Activated T-cell treated with anti-CD3 and anti-CD28 coated beads, Interleukin-2, amount 50 U/mL, for 24 hours (primary cell): ENCODE measurements around the gene EPHA10.

Source experiments
- DNase-seq: peaks from one replicate; pipeline ENCODE4 v3.0.0-alpha.2; 2020
- H3K27ac Mint-ChIP-seq: 2 replicates; pipeline ENCODE4 v1.8.0; 2020; ENCODE audit warnings: mild to moderate bottlenecking, mixed read lengths
- H3K27me3 Mint-ChIP-seq: 2 replicates; pipeline ENCODE4 v1.8.0; 2020; ENCODE audit warnings: mixed read lengths
- H3K36me3 Mint-ChIP-seq: 2 replicates; pipeline ENCODE4 v1.8.0; 2020; ENCODE audit warnings: low read depth, mixed read lengths
- H3K4me1 Mint-ChIP-seq: 2 replicates; pipeline ENCODE4 v1.8.0; 2020; ENCODE audit warnings: low read depth, mixed read lengths
- H3K4me3 Mint-ChIP-seq: 2 replicates; pipeline ENCODE4 v1.8.0; 2020; ENCODE audit warnings: mild to moderate bottlenecking, moderate library complexity, mixed read lengths
- H3K9me3 Mint-ChIP-seq: 2 replicates; pipeline ENCODE4 v1.8.0; 2020; ENCODE audit warnings: mixed read lengths

Gene EPHA10

DNA sequence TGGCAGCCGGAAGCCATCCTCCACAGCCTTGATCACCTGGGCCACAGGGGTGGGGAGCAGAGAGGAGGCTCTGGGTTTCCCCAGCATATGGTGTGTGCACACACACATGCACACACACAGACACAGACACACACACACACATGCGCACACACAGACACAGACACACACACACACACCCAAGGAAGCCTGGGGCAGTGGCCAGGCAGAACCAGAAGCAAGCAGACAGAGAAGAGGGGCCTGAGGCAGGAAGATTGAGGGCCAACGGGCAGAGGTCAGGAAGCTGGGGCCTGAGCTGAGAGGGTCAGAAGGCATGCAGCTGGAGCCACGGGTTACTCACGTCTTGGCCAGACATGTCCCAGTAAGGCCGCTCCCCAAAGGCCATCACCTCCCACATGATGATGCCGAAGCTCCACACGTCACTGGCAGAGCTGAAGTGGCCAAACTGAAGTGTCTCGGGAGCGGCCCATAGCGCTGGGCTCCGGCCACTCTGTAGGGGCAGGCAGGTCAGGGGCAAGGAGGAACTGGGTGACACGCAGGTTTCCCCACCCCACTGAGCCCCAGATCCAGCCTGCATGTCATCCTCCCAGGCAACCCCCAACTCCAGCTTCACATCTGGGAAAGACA, 45.2 kb downstream of the EPHA10 start:
- no peak for DNase-seq
- Mint-ChIP-seq H3K36me3 (no peaks in the 10 kb centered on the region), H3K4me1 (no peaks in the 10 kb centered on the region), H3K27me3 (no peaks in the 10 kb centered on the region), H3K4me3 (no peak overlapping the region), H3K9me3 (no peaks in the 10 kb centered on the region), H3K27ac (no peak overlapping the region)

DNA sequence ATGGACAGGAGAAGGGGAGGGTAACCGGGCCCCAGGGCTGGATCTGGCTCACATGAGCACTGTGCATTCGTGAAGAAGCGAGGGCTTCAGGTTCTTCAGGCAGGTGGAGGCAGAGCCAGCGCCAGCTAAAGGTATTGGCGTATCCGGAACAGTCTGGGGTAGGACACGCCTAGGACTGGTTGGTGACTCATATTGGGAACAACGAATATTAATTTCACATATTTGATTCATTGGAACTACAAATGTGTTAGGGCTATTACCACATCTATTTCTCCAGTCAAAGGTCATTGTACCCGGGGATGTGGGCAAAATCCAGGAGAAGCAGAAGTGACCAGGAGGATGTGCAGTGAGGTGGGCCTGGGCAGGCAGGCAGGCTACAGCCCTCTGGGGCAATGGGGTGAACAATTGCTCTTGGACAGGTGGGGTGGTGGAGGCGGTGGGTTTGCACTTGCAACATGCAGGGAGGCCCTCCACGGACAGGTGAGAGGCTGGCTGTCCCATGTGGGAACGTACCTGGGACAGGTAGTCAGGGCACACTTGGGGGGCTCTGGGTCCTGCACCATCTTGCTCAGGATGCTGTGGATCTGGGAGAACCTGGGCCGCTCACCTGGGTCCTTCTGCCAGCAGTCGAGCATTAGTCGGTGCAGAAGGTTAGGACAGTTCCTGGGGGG, 45.9 kb downstream of the EPHA10 start:
- Mint-ChIP-seq H3K36me3 (no peaks in the 10 kb centered on the region), H3K27ac (no peak overlapping the region), H3K9me3 (no peaks in the 10 kb centered on the region)

DNA sequence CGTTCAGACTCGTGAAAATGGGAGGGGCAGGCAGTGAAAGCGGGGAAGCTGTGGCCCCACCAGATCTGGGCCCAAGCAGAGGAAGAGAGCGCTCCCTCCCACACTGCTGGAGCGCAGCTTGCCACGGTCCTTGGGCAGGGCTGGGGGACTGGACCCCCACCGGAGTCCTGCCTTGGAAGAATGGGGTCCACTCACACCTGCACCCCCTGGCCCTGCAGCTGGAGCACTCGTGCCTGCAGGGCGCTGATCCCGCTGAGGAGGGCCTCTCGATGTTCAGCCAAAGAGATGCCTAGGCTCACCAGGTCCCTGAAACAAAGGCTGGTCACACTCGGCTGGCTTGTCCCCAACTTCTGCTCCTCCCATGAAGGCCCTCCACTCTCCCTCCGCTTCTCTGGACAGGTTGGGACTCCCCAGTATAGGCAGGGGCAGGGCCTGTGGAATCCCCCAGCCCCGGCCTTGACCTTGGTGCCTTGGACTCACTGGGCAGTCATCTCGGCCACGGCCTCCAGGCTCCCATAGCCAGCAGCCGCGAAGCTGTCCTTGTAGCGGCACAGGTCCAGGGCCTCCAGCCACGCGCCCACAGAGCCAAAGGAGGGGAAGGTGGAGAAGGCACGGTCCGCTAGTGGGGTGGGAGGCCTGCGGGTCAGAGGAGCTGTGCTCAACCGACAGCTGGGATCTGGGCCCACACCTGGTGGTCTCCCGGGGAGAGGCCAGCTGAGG, 46.6 kb downstream of the EPHA10 start:
- Mint-ChIP-seq H3K9me3 (no peaks in the 10 kb centered on the region), H3K36me3 (no peaks in the 10 kb centered on the region), H3K27ac (no peak overlapping the region), H3K27me3 (no peaks in the 10 kb centered on the region), H3K4me1 (no peaks in the 10 kb centered on the region), H3K4me3 (no peak overlapping the region)
- no peak for DNase-seq

More for the DNA sequence above, 45.9 kb downstream of the EPHA10 start:
- no peak overlapping the region for H3K4me3 Mint-ChIP-seq
- no peak for DNase-seq
- H3K27me3 Mint-ChIP-seq = no peaks in the 10 kb centered on the region
- H3K4me1 Mint-ChIP-seq = no peaks in the 10 kb centered on the region

DNA sequence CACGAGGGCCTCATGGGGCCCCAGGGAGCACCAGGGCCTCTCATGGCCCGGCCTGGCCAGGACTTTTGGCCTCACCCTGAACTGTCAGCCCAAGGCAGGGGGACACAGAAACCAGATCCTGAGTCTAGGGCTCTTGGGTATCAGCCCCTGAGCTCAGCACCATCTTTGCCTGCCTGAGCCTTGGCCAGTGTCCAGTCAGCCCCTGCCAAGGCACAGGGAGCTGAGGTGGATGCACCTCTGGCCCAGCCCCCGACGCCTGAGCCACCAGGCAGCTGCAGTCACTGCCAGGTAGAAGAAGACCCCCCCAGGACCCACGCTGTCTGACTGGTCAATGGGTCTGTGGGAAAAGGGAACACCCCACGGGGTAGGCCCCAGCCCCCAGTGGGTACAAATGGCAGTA, 47.3 kb downstream of the EPHA10 start:
- no peaks in the 10 kb centered on the region for H3K27me3 Mint-ChIP-seq
- H3K4me1 Mint-ChIP-seq = no peaks in the 10 kb centered on the region
- H3K36me3 Mint-ChIP-seq = no peaks in the 10 kb centered on the region

DNA sequence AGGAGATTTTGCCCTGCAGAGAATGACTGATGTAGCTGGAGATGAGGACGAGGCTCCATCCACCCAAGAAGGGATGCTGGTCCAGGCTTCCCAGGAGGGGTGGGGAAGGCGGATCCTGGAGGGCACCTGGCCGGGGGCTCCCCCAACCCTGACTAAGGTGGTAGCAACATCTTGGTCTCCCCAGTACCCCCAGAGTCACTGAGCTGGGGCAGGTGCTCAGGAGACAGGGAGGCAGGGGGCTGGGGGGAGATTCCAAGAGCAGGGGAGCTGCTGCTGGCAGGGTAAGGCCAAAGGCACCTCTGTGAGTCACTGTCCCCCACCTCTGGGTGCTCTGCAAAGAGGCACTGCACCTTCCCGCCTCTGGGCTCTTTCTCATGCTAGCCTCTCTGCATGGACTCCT, 48.6 kb downstream of the EPHA10 start:
- Mint-ChIP-seq H3K4me1 (no peaks in the 10 kb centered on the region), H3K9me3 (no peaks in the 10 kb centered on the region), H3K4me3 (no peak overlapping the region), H3K27ac (no peak overlapping the region), H3K36me3 (peaks cover under 1% of the 10 kb centered on the region), H3K27me3 (no peaks in the 10 kb centered on the region)
- no peak for DNase-seq

More for the DNA sequence above, 47.3 kb downstream of the EPHA10 start:
- Mint-ChIP-seq H3K27ac (no peak overlapping the region), H3K9me3 (no peaks in the 10 kb centered on the region), H3K4me3 (no peak overlapping the region)
- DNase-seq = no peak

DNA sequence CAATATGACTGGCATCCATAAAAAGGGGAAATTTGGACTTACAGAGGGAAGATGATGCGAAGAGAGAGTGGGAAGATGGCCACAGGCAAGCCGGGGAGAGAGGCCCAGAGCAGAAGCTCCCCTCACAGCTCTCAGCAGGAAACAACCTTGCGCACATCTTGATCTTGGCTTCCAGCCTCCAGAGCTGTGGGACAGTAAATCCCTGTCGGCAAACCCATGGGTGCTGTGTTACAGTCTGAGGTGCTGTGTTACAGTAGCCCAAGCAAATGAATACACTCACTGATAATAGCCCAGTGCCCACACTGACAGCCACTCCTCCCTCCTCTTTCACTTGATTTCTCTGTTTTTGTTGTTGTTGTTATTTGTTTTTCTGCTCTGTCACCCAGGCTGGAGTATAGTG, 50.2 kb downstream of the EPHA10 start:
- DNase-seq = no peak
- Mint-ChIP-seq H3K9me3 (no peaks in the 10 kb centered on the region), H3K4me3 (no peak overlapping the region), H3K27me3 (no peaks in the 10 kb centered on the region), H3K36me3 (peaks cover 12% of the 10 kb centered on the region), H3K4me1 (no peaks in the 10 kb centered on the region), H3K27ac (no peak overlapping the region)

DNA sequence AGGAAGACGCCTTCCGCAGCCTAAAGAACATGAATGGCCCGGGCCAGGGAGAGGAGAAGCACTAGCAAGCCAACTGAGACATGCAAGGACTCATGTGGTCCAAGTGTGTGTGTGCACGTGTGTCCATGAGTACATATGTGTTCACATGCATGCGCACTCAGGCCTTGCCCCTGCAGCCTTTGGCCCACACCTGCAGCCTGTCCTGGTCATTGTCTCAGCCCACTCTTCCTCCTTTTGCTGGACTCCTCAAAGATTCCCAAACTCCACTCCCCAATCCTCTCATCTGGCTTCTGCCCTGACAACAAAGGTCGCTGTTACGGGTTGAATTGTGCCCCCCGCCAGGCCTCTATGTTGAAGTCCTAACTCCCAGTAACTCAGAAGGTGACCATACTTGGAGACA, 50.7 kb downstream of the EPHA10 start:
- Mint-ChIP-seq H3K36me3 (peaks cover 16% of the 10 kb centered on the region), H3K9me3 (no peaks in the 10 kb centered on the region), H3K27ac (no peak overlapping the region), H3K4me3 (no peak overlapping the region), H3K27me3 (no peaks in the 10 kb centered on the region), H3K4me1 (no peaks in the 10 kb centered on the region)
- DNase-seq = no peak

DNA sequence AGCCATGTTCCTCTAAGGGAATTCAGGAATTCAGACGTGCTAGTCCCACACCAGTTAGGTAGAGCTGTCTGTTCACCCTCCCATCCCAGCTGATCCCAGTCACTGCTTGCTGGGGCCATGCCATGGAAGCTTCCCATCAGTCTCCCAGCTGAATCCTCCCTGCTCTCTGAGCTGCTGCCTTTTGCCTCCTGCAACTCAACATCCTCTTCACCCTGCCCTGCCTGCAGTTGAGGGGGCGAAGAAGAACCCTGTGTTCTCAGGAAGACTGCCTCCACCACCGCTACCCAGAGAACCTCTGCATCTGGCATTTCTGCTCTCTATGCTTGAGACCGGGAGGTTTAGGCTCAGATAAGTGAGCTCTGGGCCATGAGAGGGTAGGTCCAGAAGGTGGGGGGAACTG, 56.4 kb downstream of the EPHA10 start:
- H3K9me3 Mint-ChIP-seq = no peaks in the 10 kb centered on the region
- H3K4me1 Mint-ChIP-seq = no peaks in the 10 kb centered on the region
- H3K36me3 Mint-ChIP-seq = peaks cover 66% of the 10 kb centered on the region
- H3K27me3 Mint-ChIP-seq = no peaks in the 10 kb centered on the region
- no peak for DNase-seq
- no peak overlapping the region for H3K4me3 Mint-ChIP-seq
- H3K27ac Mint-ChIP-seq = no peak overlapping the region

DNA sequence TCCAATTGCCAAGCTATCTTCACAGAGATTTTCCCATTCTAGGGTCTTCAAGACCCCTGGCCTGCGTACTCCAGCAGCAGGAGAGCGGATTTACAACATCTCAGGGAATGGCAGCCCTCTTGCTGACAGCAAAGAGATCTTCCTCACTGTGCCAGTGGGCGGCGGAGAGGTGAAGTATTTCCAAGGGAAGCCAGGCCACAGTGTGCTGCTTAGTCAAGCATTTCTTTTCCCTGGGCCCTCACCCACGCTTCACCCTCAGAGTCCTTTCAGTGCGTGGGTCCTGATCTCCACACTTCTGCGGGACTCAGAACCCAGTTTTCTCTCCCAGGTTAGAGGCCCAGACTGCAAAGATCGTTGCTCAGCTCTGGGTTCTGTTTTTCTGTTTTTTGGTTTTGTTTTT, 59.5 kb downstream of the EPHA10 start:
- Mint-ChIP-seq H3K27me3 (no peaks in the 10 kb centered on the region), H3K4me1 (no peaks in the 10 kb centered on the region), H3K27ac (no peak overlapping the region), H3K9me3 (no peaks in the 10 kb centered on the region), H3K4me3 (no peak overlapping the region), H3K36me3 (peaks cover 92% of the 10 kb centered on the region)
- no peak for DNase-seq

DNA sequence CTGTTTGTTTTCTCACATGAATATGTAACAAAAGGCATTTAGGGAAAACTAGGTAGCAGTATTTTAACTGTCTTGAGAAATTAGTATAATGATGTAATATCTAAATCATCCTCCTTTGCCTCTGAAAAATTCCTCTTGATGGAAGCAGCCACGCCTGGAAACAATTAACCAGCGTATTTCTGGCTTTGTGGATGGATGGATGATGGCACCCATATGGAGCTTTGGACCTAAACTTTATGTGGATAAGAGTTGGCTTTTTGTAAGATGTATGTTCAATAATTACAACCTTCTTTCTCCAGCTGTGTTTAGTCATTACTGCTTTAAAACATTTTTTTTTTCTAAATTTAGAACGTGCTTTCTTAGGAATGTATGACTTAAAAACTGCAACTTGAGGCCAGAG, 60.0 kb downstream of the EPHA10 start:
- Mint-ChIP-seq H3K4me1 (no peaks in the 10 kb centered on the region), H3K9me3 (no peaks in the 10 kb centered on the region), H3K27me3 (no peaks in the 10 kb centered on the region), H3K27ac (no peak overlapping the region), H3K36me3 (peaks cover 93% of the 10 kb centered on the region), H3K4me3 (no peak overlapping the region)
- DNase-seq = no peak

DNA sequence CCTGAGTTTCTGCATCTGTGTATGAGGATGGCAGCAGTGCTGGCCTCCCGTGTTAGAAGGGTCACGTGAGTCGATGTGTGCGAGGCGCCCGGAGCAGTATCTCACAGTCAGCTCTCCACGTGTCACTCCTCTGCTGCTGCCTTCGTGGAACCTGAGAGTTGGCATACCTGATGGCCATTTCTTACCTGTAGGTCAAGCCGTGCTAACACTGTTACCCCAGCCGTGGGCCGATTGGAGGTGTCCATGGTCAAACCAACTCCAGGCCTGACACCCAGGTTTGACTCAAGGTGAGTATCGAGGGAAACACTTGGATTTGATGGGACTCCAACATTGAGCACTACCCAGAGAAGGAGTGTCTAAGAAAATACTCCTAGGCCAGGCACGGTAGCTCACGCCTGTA, 61.9 kb downstream of the EPHA10 start:
- Mint-ChIP-seq H3K9me3 (no peaks in the 10 kb centered on the region), H3K27ac (no peak overlapping the region), H3K4me3 (no peak overlapping the region), H3K27me3 (no peaks in the 10 kb centered on the region), H3K4me1 (peaks cover 12% of the 10 kb centered on the region), H3K36me3 (peaks cover 91% of the 10 kb centered on the region)
- no peak for DNase-seq

DNA sequence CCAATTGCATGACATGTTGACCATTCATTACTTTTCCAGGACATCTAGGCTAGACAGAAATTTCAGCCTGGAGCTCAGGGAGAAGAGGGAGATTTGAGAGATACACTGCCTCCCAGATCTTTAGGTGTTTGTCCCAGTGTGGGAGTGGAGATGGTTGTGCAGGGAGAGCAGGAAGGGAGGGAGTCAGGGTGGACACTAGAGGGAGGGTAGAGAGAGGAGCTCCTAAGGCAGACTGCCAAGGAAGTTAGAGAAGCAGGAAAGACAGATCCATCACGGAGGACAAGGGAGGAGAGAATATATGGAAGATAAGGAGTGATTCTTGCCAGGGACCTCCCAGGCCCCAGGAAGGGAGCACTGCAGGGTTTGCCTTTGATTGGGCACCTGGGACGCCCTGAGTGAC, 63.9 kb downstream of the EPHA10 start:
- H3K4me1 Mint-ChIP-seq = peaks cover 12% of the 10 kb centered on the region
- H3K27ac Mint-ChIP-seq = no peak overlapping the region
- H3K36me3 Mint-ChIP-seq = peaks cover 91% of the 10 kb centered on the region
- no peaks in the 10 kb centered on the region for H3K27me3 Mint-ChIP-seq
- no peak for DNase-seq
- H3K9me3 Mint-ChIP-seq = no peaks in the 10 kb centered on the region
- no peak overlapping the region for H3K4me3 Mint-ChIP-seq

DNA sequence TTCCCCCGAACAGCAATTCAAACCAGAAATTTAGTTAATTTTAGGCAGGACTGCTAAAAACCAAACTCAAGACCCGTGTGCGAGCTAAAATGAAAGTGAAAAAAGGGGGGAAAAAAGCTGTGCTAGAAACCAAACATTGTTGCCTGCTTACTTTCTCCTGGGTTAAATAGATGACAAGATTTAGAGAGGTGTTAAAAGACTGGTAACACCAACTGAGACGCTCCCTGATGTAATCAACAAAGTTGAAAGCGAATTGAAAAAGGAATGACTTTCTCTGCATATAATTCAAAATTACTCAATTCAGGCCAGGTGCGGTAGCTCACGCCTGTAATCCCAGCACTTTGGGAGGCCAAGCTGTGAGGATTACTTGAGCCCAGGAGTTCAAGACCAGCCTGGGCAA, 65.8 kb downstream of the EPHA10 start:
- DNase-seq = no peak
- Mint-ChIP-seq H3K4me3 (no peak overlapping the region), H3K36me3 (peaks cover 90% of the 10 kb centered on the region), H3K4me1 (peaks cover 12% of the 10 kb centered on the region), H3K9me3 (no peaks in the 10 kb centered on the region), H3K27me3 (no peaks in the 10 kb centered on the region), H3K27ac (peak overlapping the region; percentile 34)

DNA sequence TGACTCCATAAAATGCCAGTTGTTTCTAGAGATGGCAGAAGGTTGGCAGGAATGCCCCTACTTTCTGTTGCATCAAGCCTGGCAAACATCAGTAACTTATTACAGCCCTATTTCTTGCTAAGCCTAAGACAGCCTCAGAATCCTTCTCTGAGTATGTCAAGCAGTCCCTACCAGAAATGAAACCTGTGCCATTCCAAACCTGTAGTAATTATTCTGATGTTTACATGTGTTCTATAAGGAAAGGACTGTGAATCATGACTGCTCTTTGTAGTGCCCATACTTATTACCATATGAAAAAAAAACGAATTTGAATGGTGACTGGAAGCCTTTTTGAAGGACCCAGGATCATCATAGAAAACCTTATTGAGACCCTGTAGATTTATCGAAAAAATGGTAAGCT, 67.2 kb downstream of the EPHA10 start:
- H3K36me3 Mint-ChIP-seq = peaks cover 81% of the 10 kb centered on the region
- no peak overlapping the region for H3K27ac Mint-ChIP-seq
- DNase-seq = no peak
- peaks cover 12% of the 10 kb centered on the region for H3K4me1 Mint-ChIP-seq
- H3K27me3 Mint-ChIP-seq = no peaks in the 10 kb centered on the region
- no peak overlapping the region for H3K4me3 Mint-ChIP-seq
- H3K9me3 Mint-ChIP-seq = no peaks in the 10 kb centered on the region

DNA sequence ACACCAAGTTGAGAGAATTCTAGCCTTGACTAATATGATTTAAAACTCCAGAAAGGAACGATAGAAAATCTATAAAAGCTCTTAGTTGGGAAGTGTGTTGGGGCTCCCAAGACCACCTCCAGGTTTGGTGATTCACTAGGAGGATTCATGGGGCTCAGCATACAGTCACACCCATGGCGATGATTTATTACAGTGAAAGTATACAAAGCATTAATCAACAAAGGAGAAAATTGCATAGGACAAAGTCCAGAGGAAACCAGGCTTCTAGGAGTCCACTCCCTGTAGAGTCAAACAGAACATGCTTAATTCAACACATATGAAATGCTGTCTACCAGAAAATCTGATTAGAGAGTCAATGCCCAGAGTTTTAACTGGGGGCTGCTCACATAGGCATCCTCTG, 67.8 kb downstream of the EPHA10 start:
- no peak for DNase-seq
- no peaks in the 10 kb centered on the region for H3K27me3 Mint-ChIP-seq
- H3K27ac Mint-ChIP-seq = no peak overlapping the region
- peaks cover 79% of the 10 kb centered on the region for H3K36me3 Mint-ChIP-seq
- H3K4me1 Mint-ChIP-seq = peaks cover 12% of the 10 kb centered on the region
- no peak overlapping the region for H3K4me3 Mint-ChIP-seq
- H3K9me3 Mint-ChIP-seq = no peaks in the 10 kb centered on the region
